ENCODE data around the gene INO80E.

Gene INO80E

GRCh38 chr16:30054959-30055553 is 59.0 kb downstream of the INO80E start:
- CTCF ChIA-PET: interaction anchor here (0.6 to 2.1 kb wide), 17 partner anchors 8 to 355 kb away, joined by 3 to 13 read pairs (median 3); partner anchors contain the start of genes ALDOA, TBX6 and TLCD3B
- TF ChIP-seq CTCF (IDR thresholded peaks at IDR 0.05; ENCODE audit: control extremely low read depth, extremely low read depth, low read depth, missing control alignments): peak; percentile 78

More at GRCh38 chr16:30054959-30055553, 59.0 kb downstream of the INO80E start:
- POLR2A ChIA-PET: interaction anchor here (1.7 kb wide), 1 partner anchor 10 kb away, joined by 7 read pairs; the partner anchor contains the start of gene ALDOA
- peak; percentile 70 for DNase-seq (ENCODE audit: extremely low spot score)

All from GM10248 (cell line).